ENCODE results near the gene CRYBG2.

CRYBG2 gene

DNA sequence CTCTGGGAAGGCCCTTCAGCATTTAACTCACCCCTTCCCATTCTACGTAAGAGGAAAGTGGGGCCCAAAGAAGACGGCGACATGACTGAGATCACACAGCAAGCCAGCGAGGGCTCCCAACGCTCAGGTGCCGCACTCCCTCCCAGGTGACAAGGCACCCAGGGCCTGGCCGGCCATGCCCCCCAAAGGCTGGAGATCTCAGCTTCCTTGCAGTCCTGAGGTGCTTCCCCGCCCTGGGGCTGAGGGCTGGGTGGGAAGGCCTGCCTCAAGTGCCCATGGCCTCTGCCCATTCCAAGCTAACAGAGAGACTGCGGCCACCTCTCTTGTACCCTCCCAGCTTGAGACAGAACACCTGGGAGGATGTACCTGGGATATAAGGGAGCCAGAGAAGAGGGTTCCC is 1.0 kb upstream of the CRYBG2 start:
- in situ Hi-C loops (cut with HindIII; ENCODE audit: low pct_ligation_motif_present, low sequenced_read_pairs) = no loop called here
- TF ChIP-seq, protein P1, sequence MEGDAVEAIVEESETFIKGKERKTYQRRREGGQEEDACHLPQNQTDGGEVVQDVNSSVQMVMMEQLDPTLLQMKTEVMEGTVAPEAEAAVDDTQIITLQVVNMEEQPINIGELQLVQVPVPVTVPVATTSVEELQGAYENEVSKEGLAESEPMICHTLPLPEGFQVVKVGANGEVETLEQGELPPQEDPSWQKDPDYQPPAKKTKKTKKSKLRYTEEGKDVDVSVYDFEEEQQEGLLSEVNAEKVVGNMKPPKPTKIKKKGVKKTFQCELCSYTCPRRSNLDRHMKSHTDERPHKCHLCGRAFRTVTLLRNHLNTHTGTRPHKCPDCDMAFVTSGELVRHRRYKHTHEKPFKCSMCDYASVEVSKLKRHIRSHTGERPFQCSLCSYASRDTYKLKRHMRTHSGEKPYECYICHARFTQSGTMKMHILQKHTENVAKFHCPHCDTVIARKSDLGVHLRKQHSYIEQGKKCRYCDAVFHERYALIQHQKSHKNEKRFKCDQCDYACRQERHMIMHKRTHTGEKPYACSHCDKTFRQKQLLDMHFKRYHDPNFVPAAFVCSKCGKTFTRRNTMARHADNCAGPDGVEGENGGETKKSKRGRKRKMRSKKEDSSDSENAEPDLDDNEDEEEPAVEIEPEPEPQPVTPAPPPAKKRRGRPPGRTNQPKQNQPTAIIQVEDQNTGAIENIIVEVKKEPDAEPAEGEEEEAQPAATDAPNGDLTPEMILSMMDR (IDR thresholded peaks at IDR 0.05; ENCODE audit: low read depth, low read length, missing control alignments) = no peak
- Histone ChIP-seq H3K27me3 (replicated peaks) (peaks cover 6% of the 10 kb centered on the region), H3K36me3 (replicated peaks) (no peaks in the 10 kb centered on the region), H3K4me3 (ENCODE audit: low read depth, low read length) (no peak overlapping the region), H3K27ac (no peak overlapping the region)
- no peak for DNase-seq

DNA sequence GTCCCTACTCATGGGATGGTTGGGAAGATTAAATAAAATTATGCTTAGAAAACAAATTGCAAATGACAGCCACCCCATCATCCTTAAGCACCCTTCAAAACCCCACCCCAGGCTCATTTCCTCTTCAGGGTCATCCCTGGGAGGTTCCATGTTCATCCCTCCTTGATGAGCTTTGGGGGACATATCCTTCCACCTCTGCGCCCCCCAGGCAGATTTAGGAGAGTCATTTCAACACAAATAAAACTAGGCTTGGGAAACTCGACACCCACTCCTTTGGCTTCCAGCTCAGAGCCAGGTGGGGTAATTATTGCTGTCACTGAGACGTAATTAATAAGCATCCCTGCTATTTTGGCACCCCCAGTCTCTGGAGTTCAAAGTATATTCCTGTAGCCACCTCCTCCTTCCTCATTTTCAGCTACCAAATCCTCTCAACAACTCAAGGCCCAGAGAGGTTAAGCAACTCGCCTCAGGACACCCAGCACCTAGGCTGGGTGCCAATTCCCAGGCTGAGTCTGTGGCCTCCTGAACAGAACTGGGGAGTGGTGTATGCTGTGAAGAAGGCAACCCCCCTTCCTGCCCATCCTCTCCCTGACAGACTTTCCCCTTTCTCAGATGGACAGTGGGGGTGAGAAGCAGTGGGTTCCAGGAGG is 595 bp downstream of the CRYBG2 start:
- in situ Hi-C loops (cut with HindIII; ENCODE audit: low pct_ligation_motif_present, low sequenced_read_pairs) = no loop called here
- no peak overlapping the region for H3K4me3 ChIP-seq (ENCODE audit: low read depth, low read length)
- H3K36me3 ChIP-seq (replicated peaks) = no peaks in the 10 kb centered on the region
- no peaks in the 10 kb centered on the region for H3K27me3 ChIP-seq (replicated peaks)
- TF ChIP-seq, protein P1 (IDR thresholded peaks at IDR 0.05; ENCODE audit: low read depth, low read length, missing control alignments) = no peak
- no peak overlapping the region for H3K27ac ChIP-seq
- no peak for DNase-seq

DNA sequence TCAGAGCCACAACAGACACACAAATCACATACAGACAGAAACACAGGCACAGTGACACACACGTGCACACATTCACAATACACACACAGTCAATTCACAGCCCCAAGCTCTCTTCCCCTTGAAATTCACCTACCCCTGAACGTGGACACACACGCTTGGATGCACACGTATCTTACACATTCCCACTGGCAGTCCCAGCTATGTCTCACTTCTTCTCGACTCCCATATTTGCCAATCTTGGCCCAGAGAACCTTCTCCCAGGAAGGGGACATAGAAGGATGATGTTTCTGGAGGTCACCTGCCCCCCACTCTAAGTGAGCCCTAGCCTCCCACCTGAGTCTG is 1.6 kb downstream of the CRYBG2 start:
- Histone ChIP-seq H3K36me3 (replicated peaks) (no peaks in the 10 kb centered on the region), H3K27ac (no peak overlapping the region), H3K27me3 (replicated peaks) (no peaks in the 10 kb centered on the region), H3K4me3 (ENCODE audit: low read depth, low read length) (no peak overlapping the region)
- in situ Hi-C loops (cut with HindIII; ENCODE audit: low pct_ligation_motif_present, low sequenced_read_pairs) = no loop called here
- no peak for DNase-seq
- TF ChIP-seq, protein P1 (IDR thresholded peaks at IDR 0.05; ENCODE audit: low read depth, low read length, missing control alignments) = no peak

DNA sequence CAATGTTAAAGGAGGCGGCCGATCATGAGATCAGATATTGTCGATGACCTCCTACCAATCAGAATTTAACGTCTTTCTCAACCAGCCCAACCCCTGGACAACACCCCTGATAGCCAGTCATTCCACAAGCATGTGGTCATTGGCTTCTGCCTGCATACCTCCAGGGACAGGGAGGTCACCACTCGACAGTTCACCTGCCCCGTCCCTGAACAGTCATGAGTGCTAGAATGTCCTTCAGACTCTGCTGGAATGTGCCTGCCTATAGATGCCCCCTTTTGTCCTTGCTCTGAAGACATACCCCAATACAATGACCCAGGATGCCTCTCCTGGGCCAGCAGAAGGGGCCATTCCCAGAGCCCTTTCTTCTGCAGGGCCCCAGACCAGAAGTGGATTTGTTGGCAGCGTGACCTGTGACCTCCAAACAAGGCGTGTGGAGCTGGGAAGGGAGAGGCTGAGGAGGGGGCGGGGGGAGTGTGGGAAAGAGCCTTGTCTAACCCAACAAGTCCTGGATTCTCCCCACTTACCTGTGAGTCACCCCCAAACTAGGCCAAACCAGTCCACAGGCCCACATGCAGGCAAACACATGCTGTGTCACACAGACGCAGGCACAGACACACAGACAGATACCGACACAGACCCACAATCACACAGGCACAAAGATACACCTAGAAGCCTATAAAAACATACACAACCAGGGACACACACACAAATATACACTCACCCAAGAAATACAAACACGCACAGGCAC is 2.2 kb downstream of the CRYBG2 start:
- no peaks in the 10 kb centered on the region for H3K36me3 ChIP-seq (replicated peaks)

DNA sequence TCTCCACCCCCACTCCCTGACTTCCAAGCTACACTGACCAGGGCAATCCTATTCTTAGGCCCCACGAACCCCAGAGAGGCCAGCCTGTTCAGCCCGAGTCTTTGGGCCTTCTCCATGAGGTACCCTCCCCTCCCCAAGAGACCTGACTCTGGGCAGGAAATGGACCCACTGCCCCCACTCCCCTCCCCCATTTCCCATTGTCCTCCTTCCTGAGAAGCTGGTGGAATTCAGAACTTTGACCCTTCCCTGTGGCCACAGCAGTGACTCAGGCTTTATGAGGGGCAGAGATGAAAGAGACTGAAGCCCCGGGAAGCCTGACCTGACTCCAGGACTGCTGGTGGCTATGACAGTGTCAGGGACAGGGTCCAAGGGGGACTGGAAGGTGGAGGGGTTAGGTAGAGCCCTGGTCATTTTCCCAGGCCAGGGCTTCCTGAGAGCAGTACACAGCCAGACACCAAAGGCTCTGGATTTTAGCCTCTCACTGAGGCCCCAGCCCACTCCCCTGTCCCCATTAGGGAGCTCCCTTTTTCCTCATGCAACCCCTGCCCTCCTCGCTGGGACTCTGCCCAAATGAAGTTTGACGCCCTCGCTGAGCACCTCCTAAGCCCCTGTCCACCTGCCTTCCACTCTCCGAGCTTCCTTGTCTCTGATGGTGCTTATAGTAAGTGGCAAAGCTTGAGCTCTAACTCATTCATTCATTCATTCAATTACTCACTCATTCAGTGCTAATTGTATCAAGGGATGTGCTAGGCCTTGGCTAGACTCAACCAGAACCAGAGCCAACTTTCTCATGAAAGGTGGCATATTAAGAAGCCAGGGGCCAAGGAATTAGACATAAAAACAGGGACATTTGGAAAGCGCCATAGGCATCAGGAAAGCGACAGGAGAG is 3.0 kb downstream of the CRYBG2 start:
- H3K27ac ChIP-seq = no peak overlapping the region
- TF ChIP-seq, protein P1 (IDR thresholded peaks at IDR 0.05; ENCODE audit: low read depth, low read length, missing control alignments) = no peak
- in situ Hi-C loops (cut with HindIII; ENCODE audit: low pct_ligation_motif_present, low sequenced_read_pairs) = no loop called here
- no peak overlapping the region for H3K4me3 ChIP-seq (ENCODE audit: low read depth, low read length)
- no peaks in the 10 kb centered on the region for H3K27me3 ChIP-seq (replicated peaks)
- no peak for DNase-seq
- H3K36me3 ChIP-seq (replicated peaks) = no peaks in the 10 kb centered on the region

More for the DNA sequence above, 2.2 kb downstream of the CRYBG2 start:
- H3K4me3 ChIP-seq (ENCODE audit: low read depth, low read length) = no peak overlapping the region
- TF ChIP-seq, protein P1 (IDR thresholded peaks at IDR 0.05; ENCODE audit: low read depth, low read length, missing control alignments) = no peak
- H3K27ac ChIP-seq = no peak overlapping the region
- DNase-seq = peak; percentile 35
- in situ Hi-C loops (cut with HindIII; ENCODE audit: low pct_ligation_motif_present, low sequenced_read_pairs) = no loop called here
- no peaks in the 10 kb centered on the region for H3K27me3 ChIP-seq (replicated peaks)
